ENCODE data around the gene PPP2R1B. TPM values are rescaled to one million over a fixed set of nuclear protein-coding genes. Genes with fewer than 3 reads are reported as not detected.

PPP2R1B gene
- total RNA-seq, 3 donors from 2014 or later (not counting 1 experiment from before 2014, with no cell fraction given) = 32.6 to 41.4 (median 40.8) TPM

GRCh38 chr11:111736621-111737443 is 29.4 kb downstream of the PPP2R1B start:
- H3K27ac Mint-ChIP-seq = peak overlapping the region in 1 of 2 donors; percentile 68
- H3K27me3 ChIP-seq (ENCODE audit: control insufficient read depth, insufficient read depth, low read length) = no peaks in the 10 kb centered on the region
- DNase-seq (no peak), ATAC-seq (peak in 1 of 3 donors; percentile 14)
- H3K27me3 Mint-ChIP-seq (ENCODE audit: low read depth in 2 of 2) = no peaks in the 10 kb centered on the region
- no peaks in the 10 kb centered on the region for H3K4me1 Mint-ChIP-seq
- no peak overlapping the region for H3K27ac ChIP-seq (ENCODE audit: low read length)
- H3K36me3 Mint-ChIP-seq = peaks cover 14% of the 10 kb centered on the region
- H3K4me1 ChIP-seq (ENCODE audit: control insufficient read depth, insufficient read depth, low read length) = no peaks in the 10 kb centered on the region
- no peak overlapping the region for H3K4me3 ChIP-seq (ENCODE audit: low read length)
- H3K9me3 Mint-ChIP-seq = no peaks in the 10 kb centered on the region
- WGBS (ENCODE audit: insufficient coverage) = 93% methylated on average over 14 of the region's 15 CpGs
- intact Hi-C loops (cut with micrococcal nuclease) = no loop called here
- no peak for TF ChIP-seq CTCF (IDR thresholded peaks at IDR 0.05)
- H3K36me3 ChIP-seq (ENCODE audit: control insufficient read depth, insufficient read depth, low read length) = peaks cover 11% of the 10 kb centered on the region
- H3K4me3 Mint-ChIP-seq = no peak overlapping the region
- H3K9me3 ChIP-seq (ENCODE audit: control insufficient read depth, insufficient read depth, low read length) = no peaks in the 10 kb centered on the region

GRCh38 chr11:111736181-111736590 is 30.0 kb downstream of the PPP2R1B start:
- no peak for ATAC-seq
- no peaks in the 10 kb centered on the region for H3K9me3 Mint-ChIP-seq
- no peak overlapping the region for H3K27ac Mint-ChIP-seq

GRCh38 chr11:111735262-111736116 is 30.7 kb downstream of the PPP2R1B start:
- no peak for DNase-seq
- H3K4me3 ChIP-seq (ENCODE audit: low read length) = no peak overlapping the region
- WGBS (ENCODE audit: insufficient coverage) = 94% methylated on average over 19 of the region's 19 CpGs
- H3K4me1 ChIP-seq (ENCODE audit: control insufficient read depth, insufficient read depth, low read length) = no peaks in the 10 kb centered on the region
- Mint-ChIP-seq H3K4me3 (no peak overlapping the region), H3K9me3 (no peaks in the 10 kb centered on the region), H3K36me3 (peaks cover 1% of the 10 kb centered on the region), H3K27ac (peak overlapping the region in 1 of 2 donors; percentile 20), H3K27me3 (ENCODE audit: low read depth in 2 of 2) (no peaks in the 10 kb centered on the region), H3K4me1 (no peaks in the 10 kb centered on the region)
- no peaks in the 10 kb centered on the region for H3K9me3 ChIP-seq (ENCODE audit: control insufficient read depth, insufficient read depth, low read length)
- ATAC-seq = no peak
- no peaks in the 10 kb centered on the region for H3K27me3 ChIP-seq (ENCODE audit: control insufficient read depth, insufficient read depth, low read length)
- no peak for TF ChIP-seq CTCF (IDR thresholded peaks at IDR 0.05)
- H3K36me3 ChIP-seq (ENCODE audit: control insufficient read depth, insufficient read depth, low read length) = no peaks in the 10 kb centered on the region
- no peak overlapping the region for H3K27ac ChIP-seq (ENCODE audit: low read length)
- intact Hi-C loops (cut with micrococcal nuclease) = no loop called here

More at GRCh38 chr11:111736181-111736590, 30.0 kb downstream of the PPP2R1B start:
- Histone ChIP-seq H3K9me3 (ENCODE audit: control insufficient read depth, insufficient read depth, low read length) (no peaks in the 10 kb centered on the region), H3K27me3 (ENCODE audit: control insufficient read depth, insufficient read depth, low read length) (no peaks in the 10 kb centered on the region), H3K4me3 (ENCODE audit: low read length) (no peak overlapping the region), H3K36me3 (ENCODE audit: control insufficient read depth, insufficient read depth, low read length) (peaks cover 5% of the 10 kb centered on the region), H3K4me1 (ENCODE audit: control insufficient read depth, insufficient read depth, low read length) (no peaks in the 10 kb centered on the region), H3K27ac (ENCODE audit: low read length) (no peak overlapping the region)
- Mint-ChIP-seq H3K4me3 (no peak overlapping the region), H3K27me3 (ENCODE audit: low read depth in 2 of 2) (no peaks in the 10 kb centered on the region), H3K36me3 (peaks cover 8% of the 10 kb centered on the region), H3K4me1 (no peaks in the 10 kb centered on the region)
- no peak for DNase-seq
- intact Hi-C loops (cut with micrococcal nuclease) = no loop called here
- TF ChIP-seq CTCF (IDR thresholded peaks at IDR 0.05) = no peak
- WGBS (ENCODE audit: insufficient coverage) = 95% methylated on average over 11 of the region's 11 CpGs

Data from natural killer cell (primary cell).